ENCODE measurements around the gene PDCD2.

GRCh38 chr6:170564936-170565530, 19.4 kb downstream of the PDCD2 start:
- TF ChIP-seq POLR2AphosphoS5 (IDR thresholded peaks at IDR 0.05; ENCODE audit: low read depth, low read length) = no peak
- no peak for TF ChIP-seq POLR2A (IDR thresholded peaks at IDR 0.05; ENCODE audit: low read depth, low read length)

All from GM12891 (cell line).